HS-5 (cell line): Measurements from ENCODE around the gene SYNDIG1.
A peak's percentile ranks its signal among the peaks of the same experiment; 100 is the strongest.

Experiments used
- DNase-seq: peaks from one replicate; pipeline ENCODE4 v3.0.0-alpha.2; 2012; ENCODE audit warnings: low read depth

SYNDIG1 gene

DNA sequence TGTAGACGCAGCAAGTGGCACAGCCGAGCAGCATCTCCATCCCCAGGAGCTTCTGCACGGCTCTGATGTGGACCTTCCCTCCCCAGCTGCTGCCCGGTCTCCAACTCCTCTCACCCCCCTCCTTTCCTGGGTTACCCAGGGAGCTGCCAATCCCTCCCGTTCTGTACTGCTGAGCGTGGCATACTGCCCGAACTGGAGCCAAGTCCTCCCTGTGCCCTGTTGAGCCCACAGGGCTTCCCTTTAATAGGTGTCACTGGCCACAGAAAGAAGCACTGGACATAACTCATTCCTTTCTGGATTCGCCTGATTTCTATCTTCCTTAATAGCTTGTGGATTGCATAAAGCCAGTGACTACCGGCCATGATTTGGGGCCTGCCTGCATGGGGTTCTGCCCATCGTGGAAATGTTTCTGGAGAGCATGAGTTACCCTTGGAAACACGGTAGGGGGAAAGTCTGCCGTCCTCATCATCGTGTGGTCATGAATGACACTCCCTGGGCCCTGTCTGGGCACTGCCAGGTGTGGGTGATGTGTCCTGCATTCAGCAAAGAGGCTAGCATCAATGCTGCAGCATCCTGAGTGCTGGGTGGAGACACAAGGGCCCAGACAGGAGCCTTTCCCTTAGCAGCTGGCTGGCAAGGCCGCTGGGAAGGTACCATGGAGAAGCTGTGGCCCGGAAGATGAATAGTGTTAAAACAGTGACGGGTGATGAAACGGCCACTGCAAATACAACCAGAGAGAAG is 189.7 kb downstream of the SYNDIG1 start:
- no peak for DNase-seq

DNA sequence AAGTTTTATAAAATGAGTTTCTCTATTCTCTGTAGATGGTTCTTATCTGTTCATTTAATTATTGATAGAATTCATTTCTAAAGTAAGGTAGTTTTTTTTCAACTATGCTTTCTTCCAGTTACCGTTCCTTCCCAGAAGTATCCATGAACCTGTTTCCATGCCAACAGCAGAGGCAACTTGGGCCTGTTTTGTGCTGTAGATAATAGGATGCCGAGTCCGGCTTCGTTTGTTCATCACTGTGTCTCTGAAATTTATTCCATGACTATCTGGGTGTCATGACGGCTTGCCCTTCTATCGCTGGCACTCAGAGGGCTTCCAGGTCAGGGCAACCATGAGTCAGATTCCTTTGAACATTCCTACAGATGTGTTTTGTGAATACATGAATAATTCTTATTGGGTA is 190.4 kb downstream of the SYNDIG1 start:
- DNase-seq: no peak

DNA sequence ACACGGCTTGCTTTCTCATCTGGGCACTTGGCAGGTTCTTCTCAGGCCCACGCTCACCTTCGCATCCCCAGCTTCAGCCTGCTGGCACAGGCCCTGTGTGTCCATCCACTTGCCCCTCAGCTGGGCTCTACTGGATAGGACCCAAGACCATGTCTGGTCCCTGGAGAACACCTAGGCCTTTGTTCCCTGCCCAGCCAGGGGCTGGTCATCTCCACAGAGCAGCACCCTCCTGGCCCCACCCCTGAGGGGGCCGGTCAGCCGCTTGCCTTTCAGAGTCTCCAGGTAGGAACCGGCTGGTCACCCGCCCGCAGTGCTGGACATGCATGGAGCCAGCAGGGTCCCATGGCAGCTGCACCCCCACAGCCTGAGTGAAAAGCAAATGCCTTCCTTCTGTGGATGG is 191.2 kb downstream of the SYNDIG1 start:
- DNase-seq: no peak

DNA sequence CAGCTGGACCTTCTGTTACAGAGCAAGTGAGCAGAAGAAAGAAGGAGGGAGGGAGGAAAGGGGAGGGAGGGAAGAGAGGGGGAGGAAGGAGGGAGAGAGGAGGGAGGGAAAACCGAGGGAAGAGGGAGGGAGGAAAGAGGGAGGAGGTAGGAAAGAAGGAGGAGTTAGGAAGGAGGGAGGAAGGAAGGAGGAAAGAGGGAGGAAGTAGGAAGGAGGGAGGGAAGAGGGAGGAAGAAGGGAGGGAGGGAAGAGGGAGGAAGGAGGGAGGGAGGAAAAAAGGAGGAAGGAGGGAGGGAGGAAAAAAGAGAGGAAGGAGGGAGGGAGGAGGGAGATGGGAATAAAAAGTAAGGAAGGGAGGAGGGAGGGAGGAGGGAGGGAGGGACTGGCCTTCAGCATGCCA is 191.8 kb downstream of the SYNDIG1 start:
- no peak for DNase-seq

DNA sequence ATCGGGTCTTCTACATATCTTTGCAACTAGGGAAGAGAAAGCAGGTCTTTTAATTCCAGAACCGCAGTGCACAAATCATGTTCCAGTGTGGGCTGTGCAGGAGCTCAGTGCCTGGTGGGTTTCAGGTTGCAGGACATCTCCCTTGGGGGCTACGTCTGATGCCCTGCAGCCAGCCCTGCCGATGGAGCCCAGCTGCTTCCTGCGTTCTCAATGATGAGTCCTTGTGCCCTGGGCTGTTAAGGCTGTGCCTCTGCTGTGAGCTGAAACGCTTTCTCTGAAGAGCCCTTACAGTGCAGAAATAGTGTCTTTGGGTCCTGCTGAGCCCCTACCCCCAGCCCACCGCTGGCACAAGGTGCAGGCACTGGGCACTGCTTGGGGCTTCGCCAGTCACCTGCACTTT is 192.9 kb downstream of the SYNDIG1 start:
- DNase-seq: no peak

DNA sequence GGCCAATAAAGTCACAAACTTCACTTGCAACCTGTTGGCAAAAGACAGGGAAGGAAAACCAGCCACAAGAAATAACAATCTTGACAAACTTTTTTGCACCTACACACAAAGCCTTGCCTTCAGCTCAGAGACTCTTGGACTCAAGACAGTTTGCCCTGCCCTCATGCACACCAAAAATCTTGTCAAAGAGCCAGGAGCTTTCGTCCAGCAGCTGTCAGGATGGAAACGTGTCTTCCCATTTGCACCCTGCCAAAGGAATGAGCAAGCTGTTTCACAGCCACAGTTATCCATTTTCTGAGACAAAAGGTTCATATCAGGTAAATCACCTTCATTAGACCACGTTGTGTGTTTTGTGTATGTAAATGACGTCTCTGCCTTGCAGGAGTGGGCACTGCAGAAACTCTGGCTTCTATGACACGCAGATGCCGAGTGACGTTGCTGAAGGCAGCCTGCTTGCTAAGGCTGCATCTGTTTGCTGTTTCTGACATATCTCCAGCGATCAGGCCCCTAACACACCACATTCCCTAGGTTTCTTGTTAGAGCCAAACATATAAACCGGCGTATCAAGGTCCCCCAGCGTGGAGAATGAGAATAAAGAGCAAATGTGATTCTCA is 193.4 kb downstream of the SYNDIG1 start:
- no peak for DNase-seq

DNA sequence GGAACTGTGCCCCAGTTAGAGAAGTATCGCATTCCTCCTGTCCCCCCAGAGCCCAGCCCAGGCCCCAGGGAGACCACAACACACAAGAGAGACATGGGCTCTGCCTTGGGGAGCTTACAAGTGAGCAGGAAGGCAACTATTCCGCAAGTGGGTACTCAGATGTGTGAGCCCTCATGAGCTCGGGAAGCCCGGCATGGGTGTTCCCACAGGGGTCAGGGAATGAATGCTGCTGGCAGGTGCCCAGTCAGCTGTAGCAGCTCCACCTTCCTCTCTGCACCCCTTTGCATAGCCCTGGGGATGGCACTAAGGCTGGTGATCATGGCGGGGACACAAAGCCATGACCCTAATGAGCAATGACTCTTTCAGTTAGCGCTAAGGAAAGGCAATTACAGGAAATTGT is 194.1 kb downstream of the SYNDIG1 start:
- DNase-seq: no peak

DNA sequence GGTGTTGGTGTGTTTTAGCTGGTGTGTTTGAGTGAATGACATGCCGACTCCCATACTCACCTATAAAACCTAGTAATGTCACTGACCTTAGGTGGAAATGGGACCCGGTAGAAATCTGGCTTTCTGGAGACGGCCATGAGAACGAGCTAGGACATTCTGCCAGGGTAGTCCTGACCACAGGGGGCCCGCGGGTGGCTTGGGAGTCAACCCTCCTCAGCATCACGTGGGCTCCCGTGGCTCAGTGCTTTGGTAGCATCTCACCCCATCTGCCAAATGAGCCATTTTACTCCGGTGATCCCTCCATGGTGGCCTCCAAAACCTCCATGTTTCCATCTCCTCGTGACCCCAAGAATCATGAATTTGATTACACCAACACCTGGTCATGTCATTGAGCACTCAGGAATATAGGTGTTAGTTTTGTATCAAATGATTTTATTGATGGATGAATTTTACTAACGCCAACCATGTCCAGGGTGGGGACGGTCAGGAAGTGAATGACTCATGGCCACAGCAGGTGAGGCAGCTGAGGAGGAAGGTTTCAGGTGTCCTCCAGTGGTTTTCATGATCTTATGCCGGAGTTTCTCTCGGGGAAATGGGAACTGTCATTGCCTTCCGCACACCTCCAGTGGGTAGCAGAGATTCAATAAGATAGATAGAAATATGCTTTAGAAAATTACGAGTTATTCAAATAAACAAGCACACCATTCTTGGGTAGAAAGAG is 195.0 kb downstream of the SYNDIG1 start:
- no peak for DNase-seq

DNA sequence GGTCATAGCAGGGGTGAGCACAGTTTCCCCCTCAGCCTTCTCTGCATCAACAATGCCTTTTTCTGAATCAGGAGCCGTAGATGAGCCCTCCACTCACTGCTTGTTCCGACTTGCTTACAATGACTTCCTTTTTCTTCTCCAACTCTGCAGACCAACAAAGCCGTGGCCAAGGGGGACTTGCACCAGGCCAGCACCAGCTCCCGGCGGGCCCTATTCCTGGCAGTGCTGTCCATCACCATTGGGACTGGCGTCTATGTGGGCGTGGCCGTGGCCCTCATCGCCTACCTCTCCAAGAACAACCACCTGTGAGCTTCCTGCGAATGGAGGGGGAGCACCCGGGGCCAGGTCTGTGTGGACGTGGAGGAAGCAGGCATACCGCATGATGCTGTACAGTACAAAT is 195.8 kb downstream of the SYNDIG1 start:
- no peak for DNase-seq

DNA sequence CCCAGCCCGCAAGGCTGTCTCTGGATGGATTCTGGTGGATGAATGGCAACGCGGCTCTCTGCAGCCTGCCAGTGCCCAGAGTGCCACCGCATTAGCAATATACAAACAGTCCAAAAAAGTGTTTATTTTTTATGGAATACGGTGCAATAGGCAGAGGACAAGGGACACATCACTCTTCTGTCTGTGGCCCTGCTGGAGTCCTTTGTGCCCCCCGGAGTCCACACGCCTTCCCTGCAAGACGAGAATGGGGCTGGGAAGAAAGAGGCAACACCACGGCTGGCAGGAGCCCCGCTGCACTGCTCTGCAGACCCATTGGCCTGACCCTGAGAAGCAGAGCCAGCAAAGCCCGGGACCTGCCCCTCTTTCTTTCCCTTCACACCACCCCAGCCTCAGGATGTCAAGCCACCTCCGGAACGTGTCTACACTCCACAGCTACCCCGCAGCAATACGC is 196.3 kb downstream of the SYNDIG1 start:
- DNase-seq: no peak

DNA sequence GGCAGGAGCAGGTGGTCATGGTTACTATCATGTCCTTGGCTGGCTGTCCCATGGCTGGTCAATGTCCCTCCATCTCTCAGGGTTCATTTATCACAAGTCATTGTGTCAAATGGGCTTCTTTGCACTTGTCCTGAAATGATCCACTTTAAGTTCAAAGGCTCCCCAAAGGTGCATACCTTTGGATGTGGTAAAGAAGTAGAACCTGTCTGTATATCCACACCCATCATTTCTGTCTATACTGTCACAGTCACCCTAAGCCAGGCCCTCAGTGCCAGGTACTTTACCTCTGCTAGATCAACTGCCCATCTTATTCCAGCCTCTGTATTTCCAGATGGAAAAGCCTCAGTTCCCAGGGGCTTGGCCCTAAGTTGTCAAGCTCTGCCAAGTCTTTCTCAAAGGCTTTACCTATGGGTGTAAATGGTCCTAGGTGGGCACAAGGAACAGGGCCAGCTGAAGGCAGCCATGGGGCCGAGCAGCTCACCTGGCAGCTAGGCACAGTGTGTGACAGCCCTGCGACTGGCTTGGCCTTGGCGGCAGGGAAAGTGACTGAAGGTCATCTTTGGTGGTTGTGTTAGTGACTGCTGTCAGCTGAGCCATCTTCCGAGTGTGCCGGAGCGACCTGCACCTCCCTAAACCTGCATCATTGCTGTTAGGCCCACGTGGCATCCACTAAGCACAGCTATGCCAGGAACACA is 198.4 kb downstream of the SYNDIG1 start:
- no peak for DNase-seq

DNA sequence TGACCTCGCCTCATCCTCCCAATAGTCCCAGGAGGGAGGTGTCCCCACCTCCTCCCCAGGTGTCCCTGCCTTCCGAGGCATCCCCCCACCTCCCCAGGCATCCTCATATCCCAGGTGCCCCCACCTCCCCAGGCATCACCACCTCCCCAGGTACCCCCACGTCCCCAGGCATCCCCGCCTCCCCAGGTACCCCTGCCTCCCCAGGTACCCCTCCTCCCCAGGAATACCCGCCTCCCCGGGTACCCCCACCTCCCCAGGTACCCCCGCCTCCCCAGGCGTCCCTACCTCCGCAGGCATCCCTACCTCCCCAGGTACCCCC is 198.9 kb downstream of the SYNDIG1 start:
- DNase-seq: no peak

DNA sequence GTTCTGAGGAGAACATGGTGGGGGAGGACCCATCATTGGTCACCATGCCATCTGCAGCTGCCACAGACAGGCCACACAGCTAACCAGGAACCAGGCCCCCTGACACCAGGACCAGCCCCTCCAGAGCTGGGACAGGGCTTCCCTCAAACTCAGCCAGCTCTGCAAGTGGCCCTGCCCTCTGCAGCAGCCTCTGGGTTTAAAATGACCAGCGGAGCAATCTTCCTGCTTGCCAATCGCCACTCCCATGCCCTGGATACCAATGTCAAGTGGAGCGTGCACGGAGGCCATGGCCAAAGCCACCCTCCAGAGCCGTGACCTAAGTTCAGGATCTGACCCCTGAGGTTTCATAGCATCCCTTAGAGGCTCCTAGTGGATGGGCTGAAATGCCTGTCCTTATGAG is 199.4 kb downstream of the SYNDIG1 start:
- DNase-seq: no peak

DNA sequence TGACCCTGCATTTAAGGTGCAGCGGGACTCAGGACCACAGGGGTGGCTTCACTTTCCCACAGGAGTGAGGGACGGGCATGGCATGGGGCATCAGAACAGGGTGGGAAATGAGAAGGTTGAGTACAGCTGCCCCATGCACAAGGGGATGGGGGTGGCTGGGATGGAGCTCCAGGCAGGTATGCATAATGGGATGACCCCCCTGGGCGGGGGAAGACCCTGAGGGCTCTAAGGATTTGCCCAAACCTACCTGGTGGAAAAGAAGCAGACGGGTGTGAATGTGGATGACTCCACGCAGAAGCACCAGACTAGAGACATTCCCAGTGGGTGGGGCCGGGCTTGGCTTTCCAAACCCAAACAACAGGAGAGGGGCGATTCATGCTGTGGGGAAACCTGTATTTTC is 200.3 kb downstream of the SYNDIG1 start:
- DNase-seq: no peak

DNA sequence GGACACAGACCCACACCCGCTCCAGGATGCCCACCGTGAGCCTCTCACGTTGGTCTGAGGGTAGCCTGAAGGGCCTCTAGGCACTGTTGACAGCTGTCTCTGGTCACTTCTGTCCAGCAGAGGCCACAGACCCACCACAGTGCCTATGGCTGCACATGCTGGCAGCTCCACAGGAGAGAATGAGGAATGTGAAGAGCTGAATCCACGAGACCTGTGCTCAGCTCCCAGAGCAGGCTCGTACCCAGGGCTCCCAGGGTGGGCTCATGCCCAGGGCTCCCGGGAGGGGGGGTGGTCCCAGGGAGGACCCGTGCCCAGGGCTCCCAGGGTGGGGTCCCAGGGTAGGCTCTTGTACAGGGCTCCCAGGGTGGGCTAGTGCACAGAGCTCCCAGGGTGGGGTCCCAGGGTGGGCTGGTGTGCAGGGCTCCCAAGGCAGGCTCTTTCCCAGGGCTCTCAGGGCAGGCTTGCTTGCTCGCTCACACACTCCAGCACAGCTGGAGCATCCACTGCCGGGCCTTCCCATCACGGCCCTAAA is 201.0 kb downstream of the SYNDIG1 start:
- no peak for DNase-seq

DNA sequence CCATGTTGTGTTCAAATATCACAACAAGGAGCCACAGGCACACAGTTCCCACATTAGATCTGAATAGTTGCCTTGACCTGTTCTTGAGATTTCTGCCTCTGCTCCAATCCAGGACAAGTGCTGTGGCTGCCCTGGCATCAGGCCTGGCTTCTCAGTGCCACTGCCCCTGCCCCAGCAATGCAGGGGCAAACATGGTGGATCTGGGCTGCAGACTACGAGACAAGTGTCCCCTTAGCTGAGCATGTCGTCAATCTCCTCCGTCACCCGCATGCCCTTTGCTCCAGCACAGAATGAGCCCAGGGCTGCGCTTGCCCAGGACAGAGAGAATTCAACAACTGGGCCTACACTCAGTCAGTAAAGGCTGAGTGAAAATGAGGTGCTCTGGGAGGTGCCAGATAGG is 201.6 kb downstream of the SYNDIG1 start:
- no peak for DNase-seq

DNA sequence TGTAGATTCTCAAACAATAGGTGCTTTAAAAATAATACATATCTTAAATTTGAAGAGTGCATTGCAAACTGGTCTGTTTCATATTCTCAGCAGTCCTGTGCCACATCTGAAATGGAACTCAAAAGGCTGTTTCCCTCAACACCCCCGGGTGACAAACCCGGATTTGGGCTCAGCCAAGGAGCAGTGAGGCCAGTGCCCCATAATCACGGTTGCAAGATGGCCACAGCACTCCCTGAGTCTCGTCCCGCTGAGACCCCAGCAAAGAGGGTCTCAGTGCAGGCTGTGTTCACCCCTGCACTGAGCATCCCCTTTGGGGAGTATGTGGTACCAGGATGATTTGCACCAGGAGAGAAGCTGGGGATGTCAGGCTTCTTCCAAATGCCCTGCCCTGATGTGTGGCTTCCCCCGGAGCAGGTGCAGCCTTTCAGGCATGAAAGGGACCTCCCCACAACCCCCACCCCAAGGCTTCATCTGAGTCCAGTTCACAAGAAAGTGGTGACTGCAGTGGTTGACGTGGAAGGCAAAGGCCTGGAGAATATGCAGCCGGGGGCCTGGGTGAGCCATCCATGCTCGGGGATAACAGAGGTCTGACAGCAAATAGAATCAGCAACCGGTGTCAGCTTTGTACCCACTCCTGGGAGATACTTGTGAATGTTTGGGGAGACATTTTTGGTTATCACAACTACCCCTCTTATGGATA is 202.9 kb downstream of the SYNDIG1 start:
- no peak for DNase-seq

DNA sequence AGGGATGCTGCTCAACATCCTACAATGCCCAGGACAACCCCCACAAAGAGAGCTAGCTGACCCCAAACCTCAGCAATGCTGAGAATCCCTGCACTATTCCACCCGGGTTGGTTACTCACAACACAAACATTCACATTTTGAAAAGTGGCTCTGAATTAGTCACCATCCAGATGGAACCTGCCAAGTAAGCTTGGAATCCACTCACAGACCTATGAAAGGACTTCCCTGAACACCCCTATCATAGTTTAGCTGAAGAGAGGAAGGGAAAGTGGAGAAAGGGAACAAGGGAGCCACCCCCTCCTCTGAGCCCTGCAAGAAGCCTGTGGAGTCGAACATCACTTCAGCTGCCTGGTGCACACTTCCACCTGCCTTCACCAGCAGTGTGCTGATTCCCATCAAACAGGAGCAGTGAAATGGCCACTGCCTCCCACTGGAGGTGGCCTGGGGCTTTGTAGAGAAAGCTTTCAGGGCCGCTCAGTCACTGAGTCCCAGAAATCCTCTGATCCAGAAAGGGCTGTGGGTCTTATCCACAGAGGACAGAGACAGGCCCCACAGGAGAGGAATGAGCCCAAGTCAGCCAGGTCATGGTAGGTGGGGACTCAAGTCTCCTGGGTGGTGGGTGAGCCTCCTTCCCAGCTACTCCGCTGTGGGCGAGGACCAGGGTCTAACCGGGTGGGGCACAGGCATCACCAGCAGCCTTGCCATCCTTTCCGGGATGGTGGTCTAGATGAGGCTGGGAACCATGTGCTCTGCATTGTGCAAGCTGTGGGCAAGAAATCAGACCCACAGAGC is 203.7 kb downstream of the SYNDIG1 start:
- peak; percentile 98 for DNase-seq

DNA sequence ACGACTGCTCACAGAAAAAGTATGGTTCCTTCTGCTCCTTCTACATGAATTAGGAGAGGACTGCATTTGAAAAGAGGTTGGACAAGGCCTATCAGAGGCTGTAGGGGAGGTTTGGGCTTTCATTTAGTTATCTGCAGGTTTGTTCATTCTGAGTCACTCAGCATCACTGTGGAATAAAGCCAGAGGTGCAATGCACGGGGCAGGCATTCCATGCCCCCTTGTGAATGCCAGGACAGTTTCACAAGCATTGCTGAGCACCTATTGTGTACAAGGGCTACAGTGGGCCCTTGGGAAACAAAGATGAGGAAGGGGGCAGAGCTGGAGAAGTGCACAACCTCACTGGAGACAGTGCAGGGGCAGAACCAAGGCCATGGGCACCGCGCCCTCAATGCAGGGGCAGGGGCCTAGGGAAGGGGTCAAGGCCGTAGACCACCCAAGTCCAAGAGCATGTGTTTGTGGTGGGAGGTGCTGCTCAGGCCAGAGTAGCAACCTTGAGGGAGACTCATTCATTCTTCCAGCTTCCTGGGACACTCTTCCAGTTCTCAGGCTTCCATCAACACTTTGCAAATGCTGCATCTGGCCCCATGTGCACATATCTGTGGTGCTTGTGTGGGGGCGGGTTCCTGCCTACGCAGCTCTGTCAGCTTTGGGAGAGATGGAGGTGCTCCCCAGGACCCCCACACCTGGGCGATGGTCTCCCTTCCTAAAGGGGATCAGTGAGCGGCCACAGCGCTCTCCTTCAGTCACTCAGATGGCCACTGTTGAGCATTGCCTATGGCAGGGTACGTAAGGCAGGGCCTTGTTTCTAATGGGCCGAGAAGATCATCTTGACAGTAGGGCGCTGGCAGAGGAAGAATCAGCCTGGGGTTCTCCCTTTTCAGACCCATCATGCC is 204.5 kb downstream of the SYNDIG1 start:
- peak; percentile 79 for DNase-seq
